Fibroblast of the aortic adventitia (primary cell): ENCODE results near the gene DYNC2I2. TPM values are rescaled to one million over a fixed set of nuclear protein-coding genes. Genes with fewer than 3 reads are reported as not detected.
A peak's percentile ranks its signal among the peaks of the same experiment; 100 is the strongest.

Experiments
- DNase-seq: peaks from one replicate; pipeline ENCODE4 v3.0.0-alpha.2; 2010; ENCODE audit warnings: low read depth
- H3K4me3 ChIP-seq: 2 replicates; pipeline ENCODE4 v1.5.1; 2011; ENCODE audit warnings: low read depth, mild to moderate bottlenecking, control low read depth, low read length, moderate library complexity
- CTCF ChIP-seq: IDR thresholded peaks from 2 replicates; pipeline ENCODE4 v1.5.1; 2011; ENCODE audit warnings: mild to moderate bottlenecking, low read length, control low read depth, inconsistent platforms; ENCODE audit not compliant: insufficient read depth
- total RNA-seq: library from RNA; depleted of rRNA; stranded (reverse); fragments of >200 nt; gene quantifications from 2 replicates; pipeline ENCODE4 v1.2.3, GENCODE V29; 2012; ENCODE audit warnings: low replicate concordance

Gene DYNC2I2
- total RNA-seq, 1 donor, result 65.7 TPM

- DNase-seq, result peak; percentile 39
- peak overlapping the region; percentile 94 for H3K4me3 ChIP-seq
- TF ChIP-seq CTCF, result no peak
Measured at GRCh38 chr9:128689820-128690683, 33.4 kb upstream of the DYNC2I2 start.

- peak; percentile 28 for DNase-seq
- TF ChIP-seq CTCF, result no peak
- peak overlapping the region; percentile 94 for H3K4me3 ChIP-seq
Measured at GRCh38 chr9:128689293-128689774, 32.7 kb upstream of the DYNC2I2 start.

GRCh38 chr9:128688501-128689292 is 32.0 kb upstream of the DYNC2I2 start, which contains the start of gene SET:
Gene SET (plus strand): TSS chr9:128689222. CDS start chr9:128689583, 361 bp downstream.
- peak; percentile 85 for DNase-seq
- peak within 1 kb of the TSS; percentile 94 for H3K4me3 ChIP-seq
- TF ChIP-seq CTCF, result no peak

- TF ChIP-seq CTCF, result no peak
- H3K4me3 ChIP-seq, result no peak overlapping the region
- DNase-seq, result no peak
Measured at GRCh38 chr9:128687453-128687852, 30.8 kb upstream of the DYNC2I2 start.

- no peak overlapping the region for H3K4me3 ChIP-seq
- DNase-seq, result no peak
- no peak for TF ChIP-seq CTCF
Measured at GRCh38 chr9:128685636-128686489, 29.2 kb upstream of the DYNC2I2 start.
